Measurements from ENCODE around the gene NOP56.
"Not testable (repeated sequence)": the region's sequence is repeated elsewhere in the genome, so short reads cannot be mapped to it uniquely, and the experiment has no call there.

NOP56 gene

GRCh38 chr20:2682040-2682439, 29.6 kb downstream of the NOP56 start:
- DNase-seq (ENCODE audit: insufficient read length, low spot score); FAIRE-seq: not testable (repeated sequence)

GRCh38 chr20:2684817-2685216, 32.4 kb downstream of the NOP56 start:
- not testable (repeated sequence) for FAIRE-seq; DNase-seq (ENCODE audit: insufficient read length, low spot score)

- no peak for FAIRE-seq
Measured at GRCh38 chr20:2687514-2687913, 35.1 kb downstream of the NOP56 start.

GRCh38 chr20:2688041-2688591, 35.7 kb downstream of the NOP56 start:
- FAIRE-seq = no peak
- DNase-seq (ENCODE audit: insufficient read length, low spot score) = no peak

More at GRCh38 chr20:2687514-2687913, 35.1 kb downstream of the NOP56 start:
- DNase-seq (ENCODE audit: insufficient read length, low spot score) = no peak

GRCh38 chr20:2690213-2690612, 37.8 kb downstream of the NOP56 start:
- DNase-seq (ENCODE audit: insufficient read length, low spot score) (no peak), FAIRE-seq (no peak)

GRCh38 chr20:2690718-2691117, 38.3 kb downstream of the NOP56 start:
- FAIRE-seq (no peak), DNase-seq (ENCODE audit: insufficient read length, low spot score) (no peak)

- DNase-seq (ENCODE audit: insufficient read length, low spot score) = no peak
- no peak for FAIRE-seq
Measured at GRCh38 chr20:2691127-2691526, 38.7 kb downstream of the NOP56 start.

GRCh38 chr20:2691663-2692035, 39.2 kb downstream of the NOP56 start:
- no peak for DNase-seq (ENCODE audit: insufficient read length, low spot score)
- no peak for FAIRE-seq

GRCh38 chr20:2692036-2692885, 39.8 kb downstream of the NOP56 start, which contains the start of gene EBF4:
TSS of gene EBF4 (plus strand) at chr20:2692780. CDS start at chr20:2693646, 866 bp downstream.
- FAIRE-seq (no peak), DNase-seq (ENCODE audit: insufficient read length, low spot score) (peak; percentile 62)

- FAIRE-seq (no peak), DNase-seq (ENCODE audit: insufficient read length, low spot score) (peak; percentile 69)
Measured at GRCh38 chr20:2692886-2693285, 40.5 kb downstream of the NOP56 start.

- DNase-seq (ENCODE audit: insufficient read length, low spot score) = peak; percentile 62
- FAIRE-seq = no peak
Measured at GRCh38 chr20:2693286-2694007, 41.0 kb downstream of the NOP56 start.

GRCh38 chr20:2694008-2694471, 41.6 kb downstream of the NOP56 start:
- FAIRE-seq (no peak), DNase-seq (ENCODE audit: insufficient read length, low spot score) (no peak)

GRCh38 chr20:2694519-2694918, 42.1 kb downstream of the NOP56 start:
- DNase-seq (ENCODE audit: insufficient read length, low spot score) (no peak), FAIRE-seq (no peak)

- no peak for DNase-seq (ENCODE audit: insufficient read length, low spot score)
- FAIRE-seq = no peak
Measured at GRCh38 chr20:2695206-2695983, 43.0 kb downstream of the NOP56 start.

GRCh38 chr20:2695984-2696525, 43.6 kb downstream of the NOP56 start:
- DNase-seq (ENCODE audit: insufficient read length, low spot score); FAIRE-seq: not testable (repeated sequence)

- FAIRE-seq (no peak), DNase-seq (ENCODE audit: insufficient read length, low spot score) (no peak)
Measured at GRCh38 chr20:2696646-2697045, 44.2 kb downstream of the NOP56 start.

GRCh38 chr20:2697768-2698167, 45.3 kb downstream of the NOP56 start:
- DNase-seq (ENCODE audit: insufficient read length, low spot score) (no peak), FAIRE-seq (no peak)

- FAIRE-seq = no peak
- no peak for DNase-seq (ENCODE audit: insufficient read length, low spot score)
Measured at GRCh38 chr20:2698186-2698817, 45.9 kb downstream of the NOP56 start.

- DNase-seq (ENCODE audit: insufficient read length, low spot score) (no peak), FAIRE-seq (no peak)
Measured at GRCh38 chr20:2698912-2699311, 46.5 kb downstream of the NOP56 start.

Data from GM19239 (cell line).